HG03378 (cell line): Measurements from ENCODE around the gene SRMS.

ENCODE experiments used
- ATAC-seq: cut with Tn5 transposase; IDR thresholded peaks from one replicate; pipeline ENCODE4 v1.9.1; 2021; ENCODE audit warnings: mild to moderate bottlenecking, moderate library complexity; ENCODE audit not compliant: unreplicated experiment

The SRMS gene

GRCh38 chr20:63553933-63554290 is 6.4 kb upstream of the SRMS start, which contains the start of gene FNDC11:
Gene FNDC11 (plus strand): TSS chr20:63554159. CDS start chr20:63555664, 1,505 bp downstream.
- no peak for ATAC-seq

GRCh38 chr20:63553251-63553932 is 5.8 kb upstream of the SRMS start:
- ATAC-seq: peak; percentile 30

GRCh38 chr20:63552481-63553249 is 5.1 kb upstream of the SRMS start:
- peak; percentile 38 for ATAC-seq

- no peak for ATAC-seq
Observed at GRCh38 chr20:63551068-63551467, 3.5 kb upstream of the SRMS start.

- no peak for ATAC-seq
Observed at GRCh38 chr20:63549679-63550282, 2.2 kb upstream of the SRMS start.

- no peak for ATAC-seq
Observed at GRCh38 chr20:63549019-63549418, 1.5 kb upstream of the SRMS start.

GRCh38 chr20:63548542-63548941 is 993 bp upstream of the SRMS start:
- no peak for ATAC-seq

GRCh38 chr20:63546956-63547724 is 409 bp downstream of the SRMS start:
- no peak for ATAC-seq

GRCh38 chr20:63546256-63546955 is 1.1 kb downstream of the SRMS start:
- no peak for ATAC-seq

- no peak for ATAC-seq
Observed at GRCh38 chr20:63545814-63546213, 1.7 kb downstream of the SRMS start.

GRCh38 chr20:63544958-63545516 is 2.5 kb downstream of the SRMS start:
- no peak for ATAC-seq

- ATAC-seq: no peak
Observed at GRCh38 chr20:63544241-63544957, 3.1 kb downstream of the SRMS start.

GRCh38 chr20:63543733-63544132 is 3.8 kb downstream of the SRMS start:
- no peak for ATAC-seq

- no peak for ATAC-seq
Observed at GRCh38 chr20:63543131-63543530, 4.4 kb downstream of the SRMS start.

GRCh38 chr20:63542696-63543095 is 4.9 kb downstream of the SRMS start:
- ATAC-seq: peak; percentile 29

- no peak for ATAC-seq
Observed at GRCh38 chr20:63542031-63542559, 5.5 kb downstream of the SRMS start.

- no peak for ATAC-seq
Observed at GRCh38 chr20:63541371-63541770, 6.2 kb downstream of the SRMS start.

GRCh38 chr20:63540417-63541186 is 6.9 kb downstream of the SRMS start:
- no peak for ATAC-seq
